ENCODE measurements around the gene GTF2A2. TPM values are rescaled to one million over a fixed set of nuclear protein-coding genes. Genes with fewer than 3 reads are reported as not detected.

GTF2A2 gene
- polyA plus RNA-seq, 1 experiment, result 10.8 TPM

DNA sequence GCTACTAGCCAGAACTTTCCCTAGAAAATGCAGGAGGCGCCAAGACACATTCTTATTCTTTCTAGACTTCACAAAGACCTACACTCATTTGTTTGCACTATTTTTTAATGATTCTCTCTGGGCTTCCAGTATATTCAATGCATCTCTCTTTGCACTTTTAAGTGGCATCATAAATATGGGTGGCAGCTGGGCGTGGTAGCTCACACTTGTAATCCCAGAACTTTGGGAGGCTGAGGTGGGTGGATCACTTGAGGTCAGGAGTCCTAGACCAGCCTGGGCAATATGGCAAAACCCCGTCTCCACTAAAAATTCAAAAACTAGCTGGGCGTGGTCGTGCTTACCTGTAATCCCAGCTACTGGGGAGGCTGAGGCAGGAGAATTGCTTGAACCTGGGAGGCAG is 51.3 kb downstream of the GTF2A2 start:
- CTCF ChIA-PET, result no interaction called here
- TF ChIP-seq, protein P1, sequence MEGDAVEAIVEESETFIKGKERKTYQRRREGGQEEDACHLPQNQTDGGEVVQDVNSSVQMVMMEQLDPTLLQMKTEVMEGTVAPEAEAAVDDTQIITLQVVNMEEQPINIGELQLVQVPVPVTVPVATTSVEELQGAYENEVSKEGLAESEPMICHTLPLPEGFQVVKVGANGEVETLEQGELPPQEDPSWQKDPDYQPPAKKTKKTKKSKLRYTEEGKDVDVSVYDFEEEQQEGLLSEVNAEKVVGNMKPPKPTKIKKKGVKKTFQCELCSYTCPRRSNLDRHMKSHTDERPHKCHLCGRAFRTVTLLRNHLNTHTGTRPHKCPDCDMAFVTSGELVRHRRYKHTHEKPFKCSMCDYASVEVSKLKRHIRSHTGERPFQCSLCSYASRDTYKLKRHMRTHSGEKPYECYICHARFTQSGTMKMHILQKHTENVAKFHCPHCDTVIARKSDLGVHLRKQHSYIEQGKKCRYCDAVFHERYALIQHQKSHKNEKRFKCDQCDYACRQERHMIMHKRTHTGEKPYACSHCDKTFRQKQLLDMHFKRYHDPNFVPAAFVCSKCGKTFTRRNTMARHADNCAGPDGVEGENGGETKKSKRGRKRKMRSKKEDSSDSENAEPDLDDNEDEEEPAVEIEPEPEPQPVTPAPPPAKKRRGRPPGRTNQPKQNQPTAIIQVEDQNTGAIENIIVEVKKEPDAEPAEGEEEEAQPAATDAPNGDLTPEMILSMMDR (IDR thresholded peaks at IDR 0.05; ENCODE audit: insufficient read depth, low read depth, low read length), result no peak

DNA sequence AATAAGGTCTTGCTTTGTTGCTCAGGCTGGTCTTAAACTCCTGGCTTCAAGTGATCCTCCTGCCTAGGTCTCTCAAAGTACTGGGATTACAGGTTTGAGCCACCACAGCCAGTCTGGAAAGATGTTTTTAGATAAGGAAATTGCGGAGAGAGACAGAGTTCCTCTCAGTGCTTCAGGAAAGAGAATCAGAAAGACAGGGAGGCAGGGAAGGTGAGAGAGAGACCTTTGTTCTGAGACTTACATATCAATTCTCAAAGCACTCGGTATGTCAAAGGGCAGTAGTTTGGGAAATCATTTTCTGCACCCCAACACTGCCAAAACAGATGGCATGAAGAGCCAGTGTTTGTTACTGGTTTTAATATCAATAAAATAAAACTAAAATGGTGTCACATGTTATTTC is 58.9 kb downstream of the GTF2A2 start:
- ChIA-PET CTCF (interaction anchor here (1.0 kb wide), 1 partner anchor 43 kb away, joined by 7 read pairs; no protein-coding TSS in a partner anchor), POLR2A (no interaction called here)
- H3K4me3 ChIP-seq (ENCODE audit: low read depth, low read length), result no peak overlapping the region
- H3K27me3 ChIP-seq (ENCODE audit: control insufficient read depth, insufficient read depth, low read length), result no peaks in the 10 kb centered on the region
- TF ChIP-seq, protein P1 (IDR thresholded peaks at IDR 0.05; ENCODE audit: insufficient read depth, low read depth, low read length), result no peak
- H3K36me3 ChIP-seq (ENCODE audit: control insufficient read depth, insufficient read depth, low read length), result no peaks in the 10 kb centered on the region
- no peak for DNase-seq (ENCODE audit: low read depth)

More for the DNA sequence above, 51.3 kb downstream of the GTF2A2 start:
- Histone ChIP-seq H3K36me3 (ENCODE audit: control insufficient read depth, insufficient read depth, low read length) (no peaks in the 10 kb centered on the region), H3K4me3 (ENCODE audit: low read depth, low read length) (no peak overlapping the region), H3K27me3 (ENCODE audit: control insufficient read depth, insufficient read depth, low read length) (no peaks in the 10 kb centered on the region)
- POLR2A ChIA-PET, result no interaction called here
- no peak for DNase-seq (ENCODE audit: low read depth)

DNA sequence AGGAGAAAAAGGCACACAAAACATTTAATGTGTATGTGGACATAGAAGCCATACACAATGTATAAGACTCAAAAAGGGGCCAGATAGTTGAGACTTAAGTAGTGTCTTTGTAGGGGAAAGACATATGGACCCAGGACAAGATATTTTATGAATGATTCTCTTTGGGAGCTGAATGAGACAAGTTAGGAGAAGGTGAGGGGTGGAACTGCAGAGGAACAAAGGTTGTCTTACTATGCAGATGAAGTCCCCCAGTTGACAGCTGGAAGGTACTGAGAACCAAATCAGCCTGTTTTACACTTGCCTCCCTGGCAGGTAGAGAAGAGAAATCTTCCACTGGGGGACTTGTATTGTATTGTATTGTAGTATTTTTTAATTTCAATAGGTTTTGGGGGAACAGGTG is 60.7 kb downstream of the GTF2A2 start:
- ChIA-PET POLR2A (no interaction called here), CTCF (interaction anchor here (1.3 kb wide), 1 partner anchor 15 kb away, joined by 5 read pairs; the partner anchor contains the start of gene GCNT3)
- no peak overlapping the region for H3K4me3 ChIP-seq (ENCODE audit: low read depth, low read length)
- no peaks in the 10 kb centered on the region for H3K36me3 ChIP-seq (ENCODE audit: control insufficient read depth, insufficient read depth, low read length)
- no peaks in the 10 kb centered on the region for H3K27me3 ChIP-seq (ENCODE audit: control insufficient read depth, insufficient read depth, low read length)
- TF ChIP-seq, protein P1 (IDR thresholded peaks at IDR 0.05; ENCODE audit: insufficient read depth, low read depth, low read length), result no peak
- no peak for DNase-seq (ENCODE audit: low read depth)

DNA sequence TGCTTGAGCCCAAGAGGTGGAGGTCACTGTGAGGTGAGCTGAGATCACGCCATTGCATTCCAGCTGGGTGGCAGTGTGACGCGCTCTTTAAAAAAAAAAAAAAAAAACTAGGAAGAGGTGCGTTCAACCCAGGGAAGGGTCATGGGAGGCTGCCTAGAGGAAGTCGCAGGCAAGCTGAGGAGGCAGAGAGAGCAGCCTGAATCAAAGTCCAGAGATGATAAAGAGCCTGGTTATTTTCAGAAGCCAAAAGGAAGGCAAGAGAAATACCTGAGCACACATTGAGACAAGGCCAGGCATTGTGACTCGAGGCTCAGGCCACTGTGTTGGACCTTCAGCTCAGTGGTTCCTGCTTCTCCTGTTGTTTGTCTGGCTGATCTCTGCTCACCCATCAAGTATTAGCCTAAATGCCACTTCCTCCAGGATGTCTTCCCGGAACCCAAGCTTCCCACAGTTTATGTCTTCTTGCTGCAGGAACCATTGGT is 61.8 kb downstream of the GTF2A2 start:
- ChIA-PET POLR2A (interaction anchor here (0.6 kb wide), 1 partner anchor 131 kb away, joined by 4 read pairs; no protein-coding TSS in a partner anchor), CTCF (interaction anchor here (0.8 kb wide), 1 partner anchor 32 kb away, joined by 3 read pairs; no protein-coding TSS in a partner anchor)
- TF ChIP-seq, protein P1 (IDR thresholded peaks at IDR 0.05; ENCODE audit: insufficient read depth, low read depth, low read length), result no peak

DNA sequence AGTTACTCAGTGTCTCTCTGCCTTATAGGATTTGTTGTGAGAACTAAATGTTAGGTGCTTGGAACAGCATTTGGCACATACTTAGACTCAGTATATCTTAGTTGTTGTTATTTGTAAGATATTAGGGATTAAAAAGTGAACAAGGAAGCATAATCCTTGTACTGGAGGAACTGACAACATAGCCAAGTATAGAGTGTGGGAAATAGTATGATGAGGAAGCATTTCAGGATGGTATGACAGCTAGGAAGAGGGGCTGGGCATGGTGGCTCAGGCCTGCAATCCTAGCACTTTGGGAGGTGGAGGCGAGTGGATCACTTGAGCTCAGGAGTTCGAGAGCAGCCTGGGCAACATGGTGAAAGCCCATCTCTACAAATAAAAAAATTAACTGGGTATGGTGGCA is 62.3 kb downstream of the GTF2A2 start:
- TF ChIP-seq, protein P1 (IDR thresholded peaks at IDR 0.05; ENCODE audit: insufficient read depth, low read depth, low read length), result no peak
- Histone ChIP-seq H3K36me3 (ENCODE audit: control insufficient read depth, insufficient read depth, low read length) (no peaks in the 10 kb centered on the region), H3K4me3 (ENCODE audit: low read depth, low read length) (no peak overlapping the region), H3K27me3 (ENCODE audit: control insufficient read depth, insufficient read depth, low read length) (no peaks in the 10 kb centered on the region)
- no peak for DNase-seq (ENCODE audit: low read depth)
- ChIA-PET POLR2A (interaction anchor here (0.6 kb wide), 1 partner anchor 130 kb away, joined by 4 read pairs; no protein-coding TSS in a partner anchor), CTCF (interaction anchor here (0.6 to 0.8 kb wide), 2 partner anchors 13 to 31 kb away, joined by 3 to 4 read pairs; no protein-coding TSS in a partner anchor)

More for the DNA sequence above, 61.8 kb downstream of the GTF2A2 start:
- Histone ChIP-seq H3K27me3 (ENCODE audit: control insufficient read depth, insufficient read depth, low read length) (no peaks in the 10 kb centered on the region), H3K36me3 (ENCODE audit: control insufficient read depth, insufficient read depth, low read length) (no peaks in the 10 kb centered on the region), H3K4me3 (ENCODE audit: low read depth, low read length) (no peak overlapping the region)
- no peak for DNase-seq (ENCODE audit: low read depth)

Data from BJ (cell line).